Measurements from ENCODE around the gene ASCC3.
"Not testable (repeated sequence)": the region's sequence is repeated elsewhere in the genome, so short reads cannot be mapped to it uniquely, and the experiment has no call there.

The ASCC3 gene

GRCh38 chr6:100758386-100758785, 122.7 kb downstream of the ASCC3 start:
- H3K27ac Mint-ChIP-seq; H3K4me3 Mint-ChIP-seq; H3K4me1 Mint-ChIP-seq (ENCODE audit: low read depth); DNase-seq (ENCODE audit: low spot score); H3K27me3 Mint-ChIP-seq (ENCODE audit: low read depth): not testable (repeated sequence)
- peaks cover 20% of the 10 kb centered on the region for H3K9me3 Mint-ChIP-seq
- H3K36me3 Mint-ChIP-seq (ENCODE audit: low read depth): peaks cover 61% of the 10 kb centered on the region

GRCh38 chr6:100753421-100753820, 127.7 kb downstream of the ASCC3 start:
- no peaks in the 10 kb centered on the region for H3K27me3 Mint-ChIP-seq (ENCODE audit: low read depth)
- H3K9me3 Mint-ChIP-seq: peaks cover 2% of the 10 kb centered on the region
- H3K36me3 Mint-ChIP-seq (ENCODE audit: low read depth): peaks cover 27% of the 10 kb centered on the region
- no peak overlapping the region for H3K27ac Mint-ChIP-seq
- no peaks in the 10 kb centered on the region for H3K4me1 Mint-ChIP-seq (ENCODE audit: low read depth)
- no peak for DNase-seq (ENCODE audit: low spot score)
- no peak overlapping the region for H3K4me3 Mint-ChIP-seq

GRCh38 chr6:100751590-100751989, 129.5 kb downstream of the ASCC3 start:
- peaks cover 24% of the 10 kb centered on the region for H3K36me3 Mint-ChIP-seq (ENCODE audit: low read depth)
- no peaks in the 10 kb centered on the region for H3K4me1 Mint-ChIP-seq (ENCODE audit: low read depth)
- H3K27ac Mint-ChIP-seq: no peak overlapping the region
- no peak overlapping the region for H3K4me3 Mint-ChIP-seq
- H3K27me3 Mint-ChIP-seq (ENCODE audit: low read depth): no peaks in the 10 kb centered on the region
- DNase-seq (ENCODE audit: low spot score): no peak
- no peaks in the 10 kb centered on the region for H3K9me3 Mint-ChIP-seq

- H3K27me3 Mint-ChIP-seq (ENCODE audit: low read depth): no peaks in the 10 kb centered on the region
- H3K4me1 Mint-ChIP-seq (ENCODE audit: low read depth): no peaks in the 10 kb centered on the region
- H3K27ac Mint-ChIP-seq: no peak overlapping the region
- peaks cover 16% of the 10 kb centered on the region for H3K9me3 Mint-ChIP-seq
- no peak overlapping the region for H3K4me3 Mint-ChIP-seq
- peaks cover 30% of the 10 kb centered on the region for H3K36me3 Mint-ChIP-seq (ENCODE audit: low read depth)
- DNase-seq (ENCODE audit: low spot score): no peak
Observed at GRCh38 chr6:100745419-100746041, 135.6 kb downstream of the ASCC3 start.

- no peak for DNase-seq (ENCODE audit: low spot score)
- H3K4me1 Mint-ChIP-seq (ENCODE audit: low read depth): peaks cover 20% of the 10 kb centered on the region
- peaks cover 45% of the 10 kb centered on the region for H3K36me3 Mint-ChIP-seq (ENCODE audit: low read depth)
- H3K4me3 Mint-ChIP-seq: no peak overlapping the region
- peaks cover 39% of the 10 kb centered on the region for H3K9me3 Mint-ChIP-seq
- no peaks in the 10 kb centered on the region for H3K27me3 Mint-ChIP-seq (ENCODE audit: low read depth)
- H3K27ac Mint-ChIP-seq: no peak overlapping the region
Observed at GRCh38 chr6:100740439-100740838, 140.7 kb downstream of the ASCC3 start.

- not testable (repeated sequence) for H3K4me3 Mint-ChIP-seq; H3K27me3 Mint-ChIP-seq (ENCODE audit: low read depth); DNase-seq (ENCODE audit: low spot score)
- H3K36me3 Mint-ChIP-seq (ENCODE audit: low read depth): peaks cover 40% of the 10 kb centered on the region
- H3K4me1 Mint-ChIP-seq (ENCODE audit: low read depth): peaks cover 21% of the 10 kb centered on the region
- peak overlapping the region; percentile 24 for H3K27ac Mint-ChIP-seq
- peaks cover 39% of the 10 kb centered on the region for H3K9me3 Mint-ChIP-seq
Observed at GRCh38 chr6:100737720-100738119, 143.4 kb downstream of the ASCC3 start.

GRCh38 chr6:100731411-100731810, 149.7 kb downstream of the ASCC3 start:
- DNase-seq (ENCODE audit: low spot score): no peak
- Mint-ChIP-seq H3K9me3 (no peaks in the 10 kb centered on the region), H3K4me3 (no peak overlapping the region), H3K27me3 (ENCODE audit: low read depth) (no peaks in the 10 kb centered on the region), H3K4me1 (ENCODE audit: low read depth) (peaks cover 2% of the 10 kb centered on the region), H3K27ac (no peak overlapping the region), H3K36me3 (ENCODE audit: low read depth) (peaks cover 2% of the 10 kb centered on the region)

GRCh38 chr6:100730001-100730980, 150.8 kb downstream of the ASCC3 start:
- Mint-ChIP-seq H3K9me3 (no peaks in the 10 kb centered on the region), H3K4me1 (ENCODE audit: low read depth) (peaks cover 2% of the 10 kb centered on the region), H3K27ac (no peak overlapping the region), H3K36me3 (ENCODE audit: low read depth) (peaks cover 5% of the 10 kb centered on the region), H3K27me3 (ENCODE audit: low read depth) (no peaks in the 10 kb centered on the region), H3K4me3 (no peak overlapping the region)
- DNase-seq (ENCODE audit: low spot score): no peak

- no peak overlapping the region for H3K27ac Mint-ChIP-seq
- H3K4me3 Mint-ChIP-seq: no peak overlapping the region
- H3K27me3 Mint-ChIP-seq (ENCODE audit: low read depth): no peaks in the 10 kb centered on the region
- H3K36me3 Mint-ChIP-seq (ENCODE audit: low read depth): peaks cover 24% of the 10 kb centered on the region
- no peaks in the 10 kb centered on the region for H3K9me3 Mint-ChIP-seq
- no peak for DNase-seq (ENCODE audit: low spot score)
- no peaks in the 10 kb centered on the region for H3K4me1 Mint-ChIP-seq (ENCODE audit: low read depth)
Observed at GRCh38 chr6:100726666-100727065, 154.5 kb downstream of the ASCC3 start.

- DNase-seq (ENCODE audit: low spot score): no peak
- Mint-ChIP-seq H3K9me3 (no peaks in the 10 kb centered on the region), H3K27me3 (ENCODE audit: low read depth) (no peaks in the 10 kb centered on the region), H3K4me1 (ENCODE audit: low read depth) (peaks cover 9% of the 10 kb centered on the region), H3K36me3 (ENCODE audit: low read depth) (peaks cover 34% of the 10 kb centered on the region), H3K27ac (no peak overlapping the region), H3K4me3 (no peak overlapping the region)
Observed at GRCh38 chr6:100724696-100725095, 156.4 kb downstream of the ASCC3 start.

GRCh38 chr6:100724222-100724621, 156.9 kb downstream of the ASCC3 start:
- DNase-seq (ENCODE audit: low spot score): no peak
- peaks cover 34% of the 10 kb centered on the region for H3K36me3 Mint-ChIP-seq (ENCODE audit: low read depth)
- H3K27me3 Mint-ChIP-seq (ENCODE audit: low read depth): no peaks in the 10 kb centered on the region
- H3K9me3 Mint-ChIP-seq: no peaks in the 10 kb centered on the region
- H3K4me1 Mint-ChIP-seq (ENCODE audit: low read depth): peaks cover 9% of the 10 kb centered on the region
- H3K27ac Mint-ChIP-seq: peak overlapping the region; percentile 11
- H3K4me3 Mint-ChIP-seq: no peak overlapping the region

GRCh38 chr6:100721256-100721655, 159.9 kb downstream of the ASCC3 start:
- Mint-ChIP-seq H3K36me3 (ENCODE audit: low read depth) (peaks cover 32% of the 10 kb centered on the region), H3K4me3 (no peak overlapping the region), H3K9me3 (no peaks in the 10 kb centered on the region), H3K4me1 (ENCODE audit: low read depth) (peaks cover 9% of the 10 kb centered on the region), H3K27me3 (ENCODE audit: low read depth) (no peaks in the 10 kb centered on the region), H3K27ac (no peak overlapping the region)
- no peak for DNase-seq (ENCODE audit: low spot score)

- H3K9me3 Mint-ChIP-seq: no peaks in the 10 kb centered on the region
- DNase-seq (ENCODE audit: low spot score): no peak
- H3K27me3 Mint-ChIP-seq (ENCODE audit: low read depth): no peaks in the 10 kb centered on the region
- H3K4me3 Mint-ChIP-seq: peak overlapping the region; percentile 27
- peak overlapping the region; percentile 42 for H3K27ac Mint-ChIP-seq
- H3K4me1 Mint-ChIP-seq (ENCODE audit: low read depth): peaks cover 9% of the 10 kb centered on the region
- H3K36me3 Mint-ChIP-seq (ENCODE audit: low read depth): peaks cover 29% of the 10 kb centered on the region
Observed at GRCh38 chr6:100719883-100720682, 161.0 kb downstream of the ASCC3 start.

- DNase-seq (ENCODE audit: low spot score): no peak
- Mint-ChIP-seq H3K9me3 (no peaks in the 10 kb centered on the region), H3K4me1 (ENCODE audit: low read depth) (no peaks in the 10 kb centered on the region), H3K4me3 (no peak overlapping the region), H3K27ac (no peak overlapping the region), H3K36me3 (ENCODE audit: low read depth) (peaks cover 1% of the 10 kb centered on the region), H3K27me3 (ENCODE audit: low read depth) (no peaks in the 10 kb centered on the region)
Observed at GRCh38 chr6:100712997-100713396, 168.1 kb downstream of the ASCC3 start.
